ENCODE data around the gene SUN5. TPM values are rescaled to one million over a fixed set of nuclear protein-coding genes. Genes with fewer than 3 reads are reported as not detected.

Gene SUN5
- total RNA-seq, 1 experiment from 2014 or later: not detected

DNA sequence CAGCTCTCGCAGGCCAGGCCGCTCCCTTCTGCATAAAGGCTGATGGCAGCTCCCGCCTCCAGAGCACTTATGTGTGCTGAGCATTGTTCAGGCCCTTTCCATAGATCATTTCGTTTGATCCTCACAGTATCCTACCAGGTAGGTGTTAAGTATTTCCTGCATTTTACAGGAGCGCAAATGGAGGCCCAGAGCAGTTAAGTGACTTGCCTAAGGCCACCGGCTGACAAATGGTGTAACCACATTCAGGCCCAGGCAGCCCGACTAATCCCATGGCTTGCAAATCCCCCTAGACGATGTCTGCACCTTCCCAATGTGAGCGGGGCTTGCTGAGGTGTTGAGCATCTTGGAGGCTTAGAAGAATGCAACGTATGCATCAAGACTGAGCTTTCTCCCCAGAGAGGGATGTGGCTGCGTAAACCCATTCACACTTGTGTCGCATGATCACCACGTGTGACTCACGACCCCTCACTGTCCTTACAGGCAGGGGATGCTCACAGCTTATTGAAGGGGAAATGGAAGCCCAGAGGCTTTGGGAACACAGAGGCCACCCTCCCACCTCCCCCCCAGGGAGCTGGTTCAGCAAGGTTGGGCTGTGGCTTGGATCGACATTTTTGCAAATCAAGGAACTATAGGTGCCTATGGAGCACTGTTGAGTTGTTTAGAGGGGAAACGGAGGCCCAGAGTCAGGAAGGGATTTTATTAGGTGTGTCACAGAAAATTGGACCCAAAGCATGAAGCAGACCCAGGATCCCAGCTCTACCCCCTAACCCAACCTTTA, 10.3 kb upstream of the SUN5 start:
- no peak for DNase-seq (ENCODE audit: low read depth)

- DNase-seq (ENCODE audit: low read depth): no peak
Observed at GRCh38 chr20:33013701-33014326, 9.6 kb upstream of the SUN5 start.

GRCh38 chr20:33012327-33013189, 8.3 kb upstream of the SUN5 start:
- no peak for DNase-seq (ENCODE audit: low read depth)

GRCh38 chr20:33010674-33011449, 6.6 kb upstream of the SUN5 start:
- DNase-seq (ENCODE audit: low read depth): no peak

- DNase-seq (ENCODE audit: low read depth): no peak
Observed at GRCh38 chr20:33010133-33010504, 5.9 kb upstream of the SUN5 start.

- DNase-seq (ENCODE audit: low read depth): no peak
Observed at GRCh38 chr20:33009214-33010132, 5.2 kb upstream of the SUN5 start.

- DNase-seq (ENCODE audit: low read depth): no peak
Observed at GRCh38 chr20:33008336-33009213, 4.3 kb upstream of the SUN5 start.

GRCh38 chr20:33007376-33008335, 3.4 kb upstream of the SUN5 start, which contains the start of gene BPIFB2:
TSS of gene BPIFB2 (plus strand) at chr20:33007704. CDS start at chr20:33008575, 871 bp downstream.
- DNase-seq (ENCODE audit: low read depth): no peak

- no peak for DNase-seq (ENCODE audit: low read depth)
Observed at GRCh38 chr20:33006776-33007375, 2.6 kb upstream of the SUN5 start.

GRCh38 chr20:33005908-33006775, 1.9 kb upstream of the SUN5 start:
- no peak for DNase-seq (ENCODE audit: low read depth)

- DNase-seq (ENCODE audit: low read depth): no peak
Observed at GRCh38 chr20:33005132-33005566, 916 bp upstream of the SUN5 start.

- no peak for DNase-seq (ENCODE audit: low read depth)
Observed at GRCh38 chr20:33002087-33002808, 2.0 kb downstream of the SUN5 start.

DNA sequence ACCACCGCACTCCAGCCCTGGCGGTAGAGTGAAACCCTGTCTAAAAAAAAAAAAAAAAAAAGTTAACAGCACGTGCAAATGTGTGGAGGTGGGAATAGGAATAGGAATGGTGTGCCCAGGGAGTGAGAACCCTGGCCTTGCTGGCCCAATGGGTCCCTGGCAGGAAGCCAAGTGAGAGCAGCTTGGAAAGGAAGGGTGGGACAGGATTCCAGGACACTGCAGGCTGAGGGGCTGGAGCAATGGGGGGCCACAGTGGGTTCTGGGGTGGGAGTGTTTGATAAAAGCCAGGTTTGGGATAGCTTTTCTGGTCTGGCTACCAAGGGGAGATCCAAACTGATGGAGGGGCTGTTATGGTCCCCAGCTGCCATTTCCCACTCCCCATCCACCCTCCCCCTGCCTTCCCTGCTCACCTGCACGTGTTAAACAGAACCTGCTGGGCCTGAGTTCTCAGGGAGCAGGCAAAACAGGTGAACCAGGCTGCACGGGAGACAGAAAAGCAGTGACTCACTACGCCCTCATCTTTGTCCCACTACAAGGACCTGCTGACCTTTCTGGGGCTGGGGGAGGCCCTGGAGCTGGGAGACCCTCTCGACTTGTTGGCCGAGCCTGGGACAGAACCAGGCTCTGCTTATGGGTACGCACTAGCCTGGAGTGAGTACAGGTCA, 3.3 kb downstream of the SUN5 start:
- no peak for DNase-seq (ENCODE audit: low read depth)

DNA sequence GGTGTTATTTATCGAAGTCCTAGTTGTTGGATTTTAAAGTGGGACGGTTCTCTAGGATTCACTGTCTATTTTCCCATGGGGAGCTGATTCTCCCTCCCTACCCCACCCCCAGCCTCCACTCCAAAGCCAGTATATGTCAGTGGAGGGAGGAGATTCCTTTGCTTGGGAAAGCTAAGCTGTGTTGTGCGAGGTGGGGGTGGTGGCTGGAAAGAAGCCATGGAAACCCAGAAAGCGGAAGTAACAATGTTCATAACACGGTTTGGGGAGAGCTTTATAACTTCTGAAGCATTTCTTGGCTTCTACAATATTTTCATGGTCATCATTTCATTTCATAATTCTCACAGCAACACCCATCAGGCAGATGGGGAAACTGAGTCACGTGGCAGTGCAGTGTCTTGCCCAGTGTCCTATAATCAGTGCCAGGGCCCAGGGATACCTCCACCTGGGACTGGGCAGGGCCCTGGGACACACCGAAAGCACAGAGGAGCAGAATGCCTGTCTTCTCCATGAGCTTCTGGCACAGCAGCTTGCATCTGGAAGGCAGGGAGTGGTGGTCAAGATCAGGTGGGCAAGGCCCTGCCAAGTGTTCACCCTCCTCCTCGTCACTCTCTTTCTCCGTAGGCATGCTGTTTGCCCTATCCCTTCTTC, 4.5 kb downstream of the SUN5 start:
- DNase-seq (ENCODE audit: low read depth): no peak

DNA sequence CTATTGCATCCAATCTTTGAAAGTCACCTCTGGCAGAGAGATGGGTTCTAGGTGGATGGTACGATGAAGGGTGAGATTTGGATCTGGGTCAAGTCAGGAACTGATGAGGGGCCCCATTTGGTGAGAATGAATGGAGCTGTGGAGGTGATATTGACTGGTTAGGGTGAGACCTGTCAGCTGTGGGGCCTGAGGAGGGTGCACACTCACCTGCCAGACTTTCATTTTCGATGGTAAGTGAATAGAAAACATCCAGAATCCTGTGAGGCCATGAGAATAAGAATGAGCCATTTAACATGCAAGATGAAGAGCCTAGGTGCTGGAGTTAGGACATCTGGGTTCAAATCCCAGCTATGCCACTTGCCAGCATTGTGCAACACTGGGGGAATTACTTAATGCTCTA, 6.8 kb downstream of the SUN5 start:
- DNase-seq (ENCODE audit: low read depth): no peak
